Ramos (cell line): ENCODE results near the gene UPK3BL2.
"Not testable (repeated sequence)": the region's sequence is repeated elsewhere in the genome, so short reads cannot be mapped to it uniquely, and the experiment has no call there.

Experiments used
- in situ Hi-C: fragments of 300-500 bp; cut with MboI; formaldehyde crosslinking; loops from one replicate; pipeline ENCODE4 v1.14.3; 2022; ENCODE audit warnings: low sequenced_read_pairs; ENCODE audit not compliant: unreplicated experiment

UPK3BL2 gene

DNA sequence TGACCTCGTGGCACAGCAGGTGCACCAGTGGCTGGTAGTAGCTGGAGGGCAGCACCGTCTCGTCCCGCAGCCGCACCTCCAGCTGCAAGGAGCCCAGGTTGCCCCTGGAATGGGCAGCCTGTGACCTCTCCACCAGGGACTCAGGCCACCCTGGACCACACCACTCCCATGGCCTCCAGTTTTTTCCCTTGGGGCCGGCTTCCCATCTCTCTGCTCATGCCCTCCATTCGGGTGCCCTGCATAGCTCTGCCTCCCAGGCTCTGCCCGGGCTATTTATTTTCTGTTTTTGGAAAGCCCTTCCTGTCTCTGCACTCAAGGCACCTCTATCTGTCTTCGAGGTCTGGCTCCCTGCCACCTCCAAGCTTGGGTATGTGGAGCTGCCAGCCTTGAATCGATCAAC, 46.6 kb downstream of the UPK3BL2 start:
- in situ Hi-C loops: not testable (repeated sequence)

DNA sequence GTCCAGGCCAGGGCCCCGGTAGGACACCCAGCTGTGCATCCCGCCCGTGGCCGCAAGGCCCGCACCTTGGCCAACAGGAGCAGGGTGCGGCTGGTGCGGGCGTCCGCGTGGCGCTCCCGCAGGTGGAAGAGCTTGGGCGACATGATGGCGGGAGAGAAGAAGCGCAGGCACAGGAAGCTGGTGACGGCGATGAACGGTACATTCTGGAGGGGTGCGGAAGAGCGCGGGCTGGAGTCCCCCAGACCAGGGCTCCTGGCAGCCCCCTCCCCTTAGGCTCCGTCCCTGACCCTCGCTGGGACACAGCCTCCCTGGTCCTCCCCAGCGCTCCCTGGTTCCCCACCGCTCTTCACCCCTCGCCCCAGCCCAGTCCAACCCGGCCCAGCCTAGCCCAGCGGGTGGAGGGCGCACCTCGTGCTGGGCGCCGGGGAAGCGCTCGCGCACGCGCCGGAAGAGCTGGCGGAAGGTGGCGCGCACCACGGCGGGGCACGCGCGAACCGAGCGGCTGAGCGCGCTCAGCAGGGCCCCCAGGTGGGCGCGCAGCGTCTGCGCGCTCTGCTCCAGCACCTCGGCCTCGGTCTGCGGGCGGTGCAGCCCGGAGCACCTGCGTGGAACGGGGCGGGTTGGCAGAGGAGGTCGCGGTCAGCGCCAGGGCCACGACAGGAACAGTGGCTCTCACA, 48.9 kb downstream of the UPK3BL2 start:
- in situ Hi-C loops: not testable (repeated sequence)

DNA sequence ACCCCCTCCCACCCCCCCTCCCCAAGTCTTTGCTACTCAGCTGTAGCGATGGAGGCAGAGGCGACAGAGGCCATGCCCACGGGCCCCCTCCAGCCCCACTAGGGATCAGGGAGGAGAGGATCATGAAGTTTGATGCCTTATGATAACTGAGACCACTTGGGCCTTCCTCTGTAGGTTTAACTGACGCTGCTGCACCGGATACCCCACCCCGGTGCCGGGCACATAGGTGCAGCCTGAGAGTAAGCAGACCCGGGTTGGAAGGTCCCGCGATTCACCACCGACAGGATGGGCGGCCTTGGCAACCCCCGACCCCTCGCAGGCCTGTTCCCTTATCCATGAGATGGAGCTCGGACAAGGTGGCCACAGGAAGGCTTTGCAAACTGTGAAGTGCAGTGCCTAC, 49.5 kb downstream of the UPK3BL2 start:
- in situ Hi-C loops: not testable (repeated sequence)

DNA sequence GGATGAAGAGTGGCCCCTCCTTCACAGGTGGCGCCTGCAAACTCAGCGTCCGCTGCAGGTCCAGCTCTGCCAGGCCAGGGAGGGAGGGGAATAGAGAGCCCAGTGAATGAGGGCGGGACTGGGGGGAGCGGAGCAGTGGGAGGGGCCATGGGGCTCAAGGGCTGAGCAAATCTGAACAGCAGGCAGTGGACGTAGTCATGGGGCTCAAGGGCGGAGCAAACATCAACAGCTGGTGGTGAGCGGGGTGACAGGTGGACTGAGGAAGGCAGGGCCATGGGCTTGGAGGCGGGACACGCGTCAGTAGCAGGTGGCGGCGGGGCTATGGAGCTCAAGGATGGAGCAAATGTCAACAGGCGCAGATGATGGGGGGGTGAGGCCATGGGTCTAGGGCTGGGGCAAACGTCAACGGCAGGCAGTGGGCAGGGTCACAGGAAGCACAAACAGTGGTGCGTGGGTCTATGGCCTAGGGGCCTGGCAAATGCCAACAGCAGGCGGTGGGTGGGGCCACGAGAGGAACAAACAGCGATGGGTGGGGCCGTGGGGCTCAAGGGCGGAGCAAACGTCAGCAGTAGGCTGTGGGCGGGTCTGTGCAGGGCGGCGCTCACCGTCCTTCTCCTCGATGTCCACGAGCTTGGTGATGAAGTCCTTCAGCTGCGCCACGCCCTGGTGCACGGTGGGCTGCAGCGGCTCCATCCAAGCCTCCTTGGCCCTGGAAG, 50.1 kb downstream of the UPK3BL2 start:
- in situ Hi-C loops: not testable (repeated sequence)

DNA sequence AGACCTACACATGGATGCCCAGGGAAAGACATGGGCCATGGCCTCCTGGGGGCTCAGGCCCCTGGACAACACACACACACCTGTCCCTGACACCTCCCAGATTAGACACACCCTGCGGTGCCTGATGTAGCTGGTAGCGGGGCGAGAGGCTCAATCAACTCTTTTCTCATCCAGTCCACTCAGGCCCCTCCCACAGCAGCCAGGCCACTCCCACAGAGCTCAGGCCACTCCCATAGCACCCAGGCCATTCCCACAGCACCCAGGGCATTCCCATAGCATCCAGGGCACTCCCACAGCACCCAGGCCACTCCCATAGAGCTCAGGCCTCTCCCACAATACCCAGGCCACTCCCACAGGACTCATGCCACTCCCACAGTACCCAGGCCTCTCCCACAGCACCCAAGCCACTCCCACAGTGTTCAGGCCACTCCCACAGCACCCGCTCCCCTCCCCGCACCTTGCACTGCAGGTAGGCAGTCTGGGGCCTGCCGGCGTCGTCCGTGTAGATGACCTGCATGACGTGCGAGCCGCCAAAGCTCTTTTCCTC, 52.9 kb downstream of the UPK3BL2 start:
- in situ Hi-C loops: not testable (repeated sequence)
